Activated T-helper 17 cell treated with anti-CD3 and anti-CD28 coated beads, Interleukin-2, amount 50 U/mL, for 72 hours (primary cell): ENCODE data around the gene EXO1. TPM values are rescaled to one million over a fixed set of nuclear protein-coding genes. Genes with fewer than 3 reads are reported as not detected.
"Not testable (repeated sequence)": the region's sequence is repeated elsewhere in the genome, so short reads cannot be mapped to it uniquely, and the experiment has no call there.

ENCODE experiments used
- ATAC-seq: fragments of 150-1000 bp; cut with Tn5 transposase; replicated peaks from 2 replicates; pipeline ENCODE4 v1.10.0; 2021; ENCODE audit warnings: mild to moderate bottlenecking, moderate library complexity
- H3K27ac Mint-ChIP-seq: one replicate; pipeline ENCODE4 v1.8.0; 2022; ENCODE audit warnings: mixed read lengths
- H3K27me3 Mint-ChIP-seq: one replicate; pipeline ENCODE4 v1.8.0; 2022; ENCODE audit warnings: mixed read lengths
- H3K36me3 Mint-ChIP-seq: one replicate; pipeline ENCODE4 v1.8.0; 2022; ENCODE audit warnings: low read depth, mild to moderate bottlenecking, mixed read lengths
- H3K4me1 Mint-ChIP-seq: one replicate; pipeline ENCODE4 v1.8.0; 2022; ENCODE audit warnings: mixed read lengths
- H3K4me3 Mint-ChIP-seq: one replicate; pipeline ENCODE4 v1.8.0; 2022; ENCODE audit warnings: mild to moderate bottlenecking, mixed read lengths
- H3K9me3 Mint-ChIP-seq: one replicate; pipeline ENCODE4 v1.8.0; 2022; ENCODE audit warnings: mixed read lengths
- total RNA-seq, 2 donors: library from RNA; stranded (reverse); gene quantifications; one replicate each; pipeline ENCODE4 v1.2.3, GENCODE V29; 2022

The EXO1 gene
- total RNA-seq: 10 to 100 TPM; 32.3 to 50.2 TPM

GRCh38 chr1:241847796-241848685 lies at the start of gene EXO1:
Gene EXO1 (plus strand): TSS chr1:241848204. CDS start chr1:241850426, 2,222 bp downstream.
- Mint-ChIP-seq H3K4me3 (peak within 1 kb of the TSS; percentile 99), H3K4me1 (peaks cover 4% of the 10 kb centered on the region), H3K36me3 (peaks cover 48% of the 10 kb centered on the region), H3K27ac (peak within 1 kb of the TSS; percentile 98), H3K9me3 (no peaks in the 10 kb centered on the region), H3K27me3 (no peaks in the 10 kb centered on the region)
- peak; percentile 97 for ATAC-seq

GRCh38 chr1:241799416-241799815 lies 48.6 kb upstream of the EXO1 start:
- H3K4me1 Mint-ChIP-seq: no peaks in the 10 kb centered on the region
- ATAC-seq: no peak
- no peak overlapping the region for H3K4me3 Mint-ChIP-seq
- no peaks in the 10 kb centered on the region for H3K36me3 Mint-ChIP-seq
- H3K27me3 Mint-ChIP-seq: peaks cover 18% of the 10 kb centered on the region
- no peaks in the 10 kb centered on the region for H3K9me3 Mint-ChIP-seq
- no peak overlapping the region for H3K27ac Mint-ChIP-seq

- Mint-ChIP-seq H3K27ac (no peak overlapping the region), H3K27me3 (peaks cover 18% of the 10 kb centered on the region), H3K4me3 (no peak overlapping the region), H3K36me3 (no peaks in the 10 kb centered on the region), H3K9me3 (no peaks in the 10 kb centered on the region), H3K4me1 (no peaks in the 10 kb centered on the region)
- no peak for ATAC-seq
Measured at GRCh38 chr1:241800640-241801039, 47.4 kb upstream of the EXO1 start.

GRCh38 chr1:241802863-241803262 lies 45.1 kb upstream of the EXO1 start:
- Mint-ChIP-seq H3K9me3 (no peaks in the 10 kb centered on the region), H3K4me1 (no peaks in the 10 kb centered on the region), H3K4me3 (no peak overlapping the region), H3K27ac (no peak overlapping the region), H3K27me3 (peaks cover 18% of the 10 kb centered on the region), H3K36me3 (no peaks in the 10 kb centered on the region)
- ATAC-seq: no peak

GRCh38 chr1:241804706-241805105 lies 43.3 kb upstream of the EXO1 start:
- H3K27me3 Mint-ChIP-seq: peaks cover 18% of the 10 kb centered on the region
- H3K9me3 Mint-ChIP-seq: not testable (repeated sequence)

GRCh38 chr1:241808265-241808664 lies 39.7 kb upstream of the EXO1 start:
- no peak for ATAC-seq
- Mint-ChIP-seq H3K27ac (no peak overlapping the region), H3K36me3 (no peaks in the 10 kb centered on the region), H3K9me3 (no peaks in the 10 kb centered on the region), H3K27me3 (peaks cover 11% of the 10 kb centered on the region), H3K4me3 (no peak overlapping the region), H3K4me1 (no peaks in the 10 kb centered on the region)

More at GRCh38 chr1:241804706-241805105, 43.3 kb upstream of the EXO1 start:
- H3K27ac Mint-ChIP-seq, ATAC-seq, H3K36me3 Mint-ChIP-seq, H3K4me1 Mint-ChIP-seq, H3K4me3 Mint-ChIP-seq: not testable (repeated sequence)

- no peak overlapping the region for H3K27ac Mint-ChIP-seq
- H3K36me3 Mint-ChIP-seq: no peaks in the 10 kb centered on the region
- H3K9me3 Mint-ChIP-seq: no peaks in the 10 kb centered on the region
- no peak overlapping the region for H3K4me3 Mint-ChIP-seq
- peaks cover 7% of the 10 kb centered on the region for H3K27me3 Mint-ChIP-seq
- no peaks in the 10 kb centered on the region for H3K4me1 Mint-ChIP-seq
- ATAC-seq: no peak
Measured at GRCh38 chr1:241810769-241811405, 37.1 kb upstream of the EXO1 start.

- Mint-ChIP-seq H3K4me1 (no peaks in the 10 kb centered on the region), H3K36me3 (no peaks in the 10 kb centered on the region), H3K4me3 (no peak overlapping the region), H3K27ac (no peak overlapping the region), H3K9me3 (no peaks in the 10 kb centered on the region), H3K27me3 (peaks cover 16% of the 10 kb centered on the region)
- no peak for ATAC-seq
Measured at GRCh38 chr1:241813768-241814320, 34.2 kb upstream of the EXO1 start.

- H3K4me1 Mint-ChIP-seq: no peaks in the 10 kb centered on the region
- H3K4me3 Mint-ChIP-seq: no peak overlapping the region
- ATAC-seq: no peak
- no peak overlapping the region for H3K27ac Mint-ChIP-seq
- H3K36me3 Mint-ChIP-seq: no peaks in the 10 kb centered on the region
- H3K9me3 Mint-ChIP-seq: no peaks in the 10 kb centered on the region
- H3K27me3 Mint-ChIP-seq: peaks cover 20% of the 10 kb centered on the region
Measured at GRCh38 chr1:241816008-241816407, 32.0 kb upstream of the EXO1 start.

- no peaks in the 10 kb centered on the region for H3K9me3 Mint-ChIP-seq
- no peaks in the 10 kb centered on the region for H3K4me1 Mint-ChIP-seq
- no peaks in the 10 kb centered on the region for H3K36me3 Mint-ChIP-seq
- no peak for ATAC-seq
- no peak overlapping the region for H3K27ac Mint-ChIP-seq
- peaks cover 20% of the 10 kb centered on the region for H3K27me3 Mint-ChIP-seq
- H3K4me3 Mint-ChIP-seq: no peak overlapping the region
Measured at GRCh38 chr1:241817331-241817792, 30.6 kb upstream of the EXO1 start.

- no peak for ATAC-seq
- Mint-ChIP-seq H3K27me3 (peaks cover 16% of the 10 kb centered on the region), H3K4me1 (no peaks in the 10 kb centered on the region), H3K27ac (no peak overlapping the region), H3K4me3 (no peak overlapping the region), H3K36me3 (no peaks in the 10 kb centered on the region), H3K9me3 (no peaks in the 10 kb centered on the region)
Measured at GRCh38 chr1:241817956-241818612, 29.9 kb upstream of the EXO1 start.

GRCh38 chr1:241819340-241819866 lies 28.6 kb upstream of the EXO1 start:
- Mint-ChIP-seq H3K4me1 (no peaks in the 10 kb centered on the region), H3K27me3 (peaks cover 18% of the 10 kb centered on the region), H3K4me3 (no peak overlapping the region), H3K36me3 (no peaks in the 10 kb centered on the region), H3K9me3 (no peaks in the 10 kb centered on the region), H3K27ac (no peak overlapping the region)
- ATAC-seq: no peak

GRCh38 chr1:241821363-241821762 lies 26.6 kb upstream of the EXO1 start:
- H3K4me3 Mint-ChIP-seq: no peak overlapping the region
- H3K27me3 Mint-ChIP-seq: peaks cover 21% of the 10 kb centered on the region
- H3K27ac Mint-ChIP-seq: no peak overlapping the region
- H3K9me3 Mint-ChIP-seq: no peaks in the 10 kb centered on the region
- no peaks in the 10 kb centered on the region for H3K36me3 Mint-ChIP-seq
- ATAC-seq: no peak
- no peaks in the 10 kb centered on the region for H3K4me1 Mint-ChIP-seq

GRCh38 chr1:241822846-241823245 lies 25.2 kb upstream of the EXO1 start:
- Mint-ChIP-seq H3K27me3 (peaks cover 16% of the 10 kb centered on the region), H3K27ac (no peak overlapping the region), H3K4me3 (no peak overlapping the region), H3K9me3 (no peaks in the 10 kb centered on the region), H3K4me1 (no peaks in the 10 kb centered on the region), H3K36me3 (no peaks in the 10 kb centered on the region)
- no peak for ATAC-seq
